Fibroblast of villous mesenchyme (primary cell): ENCODE measurements around the gene ZDHHC7. TPM values are rescaled to one million over a fixed set of nuclear protein-coding genes. Genes with fewer than 3 reads are reported as not detected.

ENCODE experiments used
- DNase-seq: peaks from one replicate; pipeline ENCODE4 v3.0.0-alpha.2; 2010; ENCODE audit warnings: low read depth
- H3K4me3 ChIP-seq: 2 replicates; pipeline ENCODE4 v1.5.1; 2011; ENCODE audit warnings: low read depth, mild to moderate bottlenecking, low read length
- total RNA-seq: library from RNA; depleted of rRNA; stranded (reverse); fragments of >200 nt; gene quantifications from 2 replicates; pipeline ENCODE4 v1.2.3, GENCODE V29; 2012
- TF ChIP-seq, protein P1 (sequence below): IDR thresholded peaks from 2 replicates; pipeline ENCODE4 v1.5.1; 2012; ENCODE audit warnings: low read depth, mild to moderate bottlenecking, low read length; ENCODE audit not compliant: insufficient read depth

The ZDHHC7 gene
- total RNA-seq, 1 donor = 164 TPM

- DNase-seq = no peak
- TF ChIP-seq, protein P1, sequence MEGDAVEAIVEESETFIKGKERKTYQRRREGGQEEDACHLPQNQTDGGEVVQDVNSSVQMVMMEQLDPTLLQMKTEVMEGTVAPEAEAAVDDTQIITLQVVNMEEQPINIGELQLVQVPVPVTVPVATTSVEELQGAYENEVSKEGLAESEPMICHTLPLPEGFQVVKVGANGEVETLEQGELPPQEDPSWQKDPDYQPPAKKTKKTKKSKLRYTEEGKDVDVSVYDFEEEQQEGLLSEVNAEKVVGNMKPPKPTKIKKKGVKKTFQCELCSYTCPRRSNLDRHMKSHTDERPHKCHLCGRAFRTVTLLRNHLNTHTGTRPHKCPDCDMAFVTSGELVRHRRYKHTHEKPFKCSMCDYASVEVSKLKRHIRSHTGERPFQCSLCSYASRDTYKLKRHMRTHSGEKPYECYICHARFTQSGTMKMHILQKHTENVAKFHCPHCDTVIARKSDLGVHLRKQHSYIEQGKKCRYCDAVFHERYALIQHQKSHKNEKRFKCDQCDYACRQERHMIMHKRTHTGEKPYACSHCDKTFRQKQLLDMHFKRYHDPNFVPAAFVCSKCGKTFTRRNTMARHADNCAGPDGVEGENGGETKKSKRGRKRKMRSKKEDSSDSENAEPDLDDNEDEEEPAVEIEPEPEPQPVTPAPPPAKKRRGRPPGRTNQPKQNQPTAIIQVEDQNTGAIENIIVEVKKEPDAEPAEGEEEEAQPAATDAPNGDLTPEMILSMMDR = no peak
- H3K4me3 ChIP-seq = no peak overlapping the region
Measured at GRCh38 chr16:85017633-85018032, 6.3 kb upstream of the ZDHHC7 start.

GRCh38 chr16:85017151-85017550, 5.8 kb upstream of the ZDHHC7 start:
- no peak overlapping the region for H3K4me3 ChIP-seq
- no peak for DNase-seq
- TF ChIP-seq, protein P1 = no peak

DNA sequence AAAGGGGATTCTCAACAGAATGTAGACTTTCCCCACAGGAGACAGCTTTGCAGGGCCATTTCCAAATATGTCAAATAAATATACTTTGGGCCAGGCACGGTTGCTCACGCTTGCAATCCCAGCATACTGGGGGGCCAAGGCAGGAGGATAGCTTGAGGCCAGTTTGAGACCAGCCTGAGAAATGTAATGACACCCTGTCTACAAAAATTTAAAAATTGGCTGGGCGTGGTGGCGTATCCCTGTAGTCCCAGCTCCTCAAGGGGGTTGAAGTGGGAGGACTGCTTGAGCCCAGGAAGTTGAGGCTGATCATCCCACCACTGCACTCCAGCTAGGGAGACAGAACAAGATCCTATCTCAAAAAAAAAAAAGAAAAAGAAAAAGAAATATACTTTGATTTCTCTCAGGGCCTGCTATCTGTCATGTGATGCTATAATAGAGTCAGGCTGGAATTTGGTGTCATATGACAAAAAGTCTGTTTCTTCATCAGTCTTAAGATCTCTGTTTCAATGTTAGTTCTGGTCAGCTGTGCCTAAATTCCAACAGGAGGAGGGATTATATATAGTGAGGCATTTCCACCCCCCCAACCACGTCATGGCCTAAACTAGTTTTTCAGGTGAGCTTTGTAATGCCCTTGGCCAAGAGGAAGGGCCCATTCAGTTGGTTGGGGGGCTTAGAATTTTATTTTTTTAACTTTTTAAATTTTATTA, 4.3 kb upstream of the ZDHHC7 start:
- TF ChIP-seq, protein P1 = no peak
- DNase-seq = peak; percentile 53
- H3K4me3 ChIP-seq = no peak overlapping the region

- H3K4me3 ChIP-seq = no peak overlapping the region
- no peak for DNase-seq
- TF ChIP-seq, protein P1 = no peak
Measured at GRCh38 chr16:85014311-85014710, 3.0 kb upstream of the ZDHHC7 start.

DNA sequence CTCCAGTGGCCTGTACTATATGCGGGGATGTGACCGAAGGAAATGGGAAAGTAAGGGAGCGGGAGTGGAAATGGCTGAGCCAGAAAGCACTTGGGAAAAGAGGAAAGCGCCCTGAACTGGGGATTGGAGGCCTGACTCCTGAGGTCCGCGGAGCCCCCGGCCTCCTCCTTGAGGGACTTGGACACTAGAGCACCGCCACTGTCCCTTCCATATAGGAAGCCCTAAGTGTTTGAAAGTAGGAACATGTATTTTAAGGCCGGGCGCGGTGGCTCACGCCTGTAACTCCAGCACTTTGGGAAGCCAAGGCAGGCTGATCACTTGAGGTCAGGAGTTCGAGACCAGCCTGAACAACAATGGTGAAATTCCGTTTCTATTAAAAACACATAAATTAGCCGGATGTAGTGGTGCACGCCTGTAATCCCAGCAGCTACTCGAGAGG, 530 bp upstream of the ZDHHC7 start:
- TF ChIP-seq, protein P1 = no peak
- no peak for DNase-seq
- H3K4me3 ChIP-seq = peak overlapping the region; percentile 96

DNA sequence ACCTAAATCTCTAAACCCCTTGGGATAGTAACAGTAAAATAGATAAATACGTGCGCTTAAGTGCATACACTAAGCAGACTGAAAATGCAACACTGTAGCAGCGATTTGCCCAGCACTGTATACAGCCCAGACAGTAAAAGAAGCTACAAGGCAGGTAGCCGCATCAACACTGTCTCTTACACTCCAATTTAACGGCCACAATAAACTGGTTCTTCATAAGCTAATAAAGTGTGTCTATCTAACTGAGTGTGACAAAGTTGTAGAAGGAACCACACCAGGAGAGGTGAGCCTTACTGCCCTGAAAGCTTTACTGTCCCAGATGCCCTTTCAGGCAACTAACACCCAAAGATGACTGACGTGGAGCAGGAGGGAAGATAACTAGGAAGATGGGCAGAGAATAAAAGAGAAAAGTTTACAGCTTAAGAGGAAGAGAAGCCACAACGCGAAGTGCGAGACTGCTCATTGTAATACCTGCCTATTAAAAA, 847 bp downstream of the ZDHHC7 start:
- TF ChIP-seq, protein P1 = no peak
- peak overlapping the region; percentile 96 for H3K4me3 ChIP-seq
- DNase-seq = peak; percentile 19

DNA sequence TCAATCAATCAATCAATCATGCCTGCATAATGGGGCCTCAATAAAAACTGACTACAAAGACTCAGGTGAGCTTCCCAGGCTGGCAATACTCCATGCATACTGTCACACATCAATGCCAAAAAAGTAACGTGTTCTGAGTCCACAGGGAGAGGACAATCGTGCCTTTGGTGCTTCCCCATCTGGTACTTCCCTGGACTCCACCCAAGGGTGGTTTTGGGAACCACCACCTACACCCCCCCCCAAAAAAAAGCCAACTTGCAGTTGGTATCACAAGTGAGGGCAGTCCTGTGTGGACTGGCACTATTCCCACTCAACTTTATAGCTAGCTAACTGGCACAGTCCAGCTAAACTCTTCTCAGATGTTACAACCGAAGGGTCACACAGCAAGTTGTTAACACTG, 3.1 kb downstream of the ZDHHC7 start:
- H3K4me3 ChIP-seq = no peak overlapping the region
- DNase-seq = no peak
- TF ChIP-seq, protein P1 = no peak
